Caco-2 (cell line): Measurements from ENCODE around the gene SPTB. TPM values are rescaled to one million over a fixed set of nuclear protein-coding genes. Genes with fewer than 3 reads are reported as not detected.

Experiments
- BruUV-seq: library from RNA; stranded (reverse); fragments of 400-500 nt; replicated peaks from 2 replicates; lab custom pipeline; 2021; lab: Mats Ljungman, UMichigan
- CTCF ChIA-PET: fragments of 300-600 bp; sonication (Branson Sonifier 250); formaldehyde crosslinking; loops from one replicate; lab custom pipeline; 2022; ENCODE audit warnings: antibody characterized with exemption; lab: Charles Lee
- POLR2A ChIA-PET: fragments of 300-600 bp; sonication (Branson Sonifier 250); formaldehyde crosslinking; loops from one replicate; lab custom pipeline; 2022; ENCODE audit warnings: antibody characterized with exemption; lab: Charles Lee
- DNase-seq, 2 experiments: peaks; one replicate each; pipeline versions ENCODE4 v3.0.0 to v3.0.0-alpha.2; 2020 to 2022
- H3K27me3 ChIP-seq: replicated peaks from 2 replicates; pipeline ENCODE4 v1.6.0; 2011; ENCODE audit warnings: low read length; ENCODE audit not compliant: control insufficient read depth, insufficient read depth
- H3K36me3 ChIP-seq: 2 replicates; pipeline ENCODE4 v1.5.1; 2011; ENCODE audit warnings: low read length; ENCODE audit not compliant: control insufficient read depth, insufficient read depth
- H3K4me1 ChIP-seq: fragments of 250-450 bp; sonication (Bioruptor Pico); 2 replicates; pipeline ENCODE4 v1.5.1; 2020; ENCODE audit warnings: mild to moderate bottlenecking
- H3K4me3 ChIP-seq: 2 replicates; pipeline ENCODE4 v1.5.1; 2011; ENCODE audit warnings: low read depth, mild to moderate bottlenecking, control low read depth, low read length
- H3K9me3 ChIP-seq: fragments of 250-450 bp; sonication (Bioruptor Pico); 2 replicates; pipeline ENCODE4 v1.5.1; 2020; ENCODE audit warnings: mild to moderate bottlenecking, moderate library complexity
- H3K27ac Mint-ChIP-seq: one replicate; pipeline ENCODE4 v1.8.0; 2022; ENCODE audit warnings: mixed read lengths; ENCODE audit not compliant: unreplicated experiment
- H3K27me3 Mint-ChIP-seq: one replicate; pipeline ENCODE4 v1.8.0; 2022; ENCODE audit warnings: mixed read lengths; ENCODE audit not compliant: insufficient read depth, unreplicated experiment
- H3K36me3 Mint-ChIP-seq: one replicate; pipeline ENCODE4 v1.8.0; 2022; ENCODE audit warnings: mild to moderate bottlenecking, mixed read lengths; ENCODE audit not compliant: insufficient read depth, unreplicated experiment
- H3K4me1 Mint-ChIP-seq: one replicate; pipeline ENCODE4 v1.8.0; 2022; ENCODE audit warnings: low read depth, mixed read lengths; ENCODE audit not compliant: unreplicated experiment
- H3K4me3 Mint-ChIP-seq: one replicate; pipeline ENCODE4 v1.8.0; 2022; ENCODE audit warnings: mild to moderate bottlenecking, moderate library complexity, mixed read lengths; ENCODE audit not compliant: unreplicated experiment
- H3K9me3 Mint-ChIP-seq: one replicate; pipeline ENCODE4 v1.8.0; 2022; ENCODE audit warnings: mixed read lengths; ENCODE audit not compliant: unreplicated experiment
- CTCF ChIP-seq, 2 experiments: fragments of 200-600 bp in 1 of 2; IDR thresholded peaks; 1 replicate in 1 of 2; 2 replicates in 1 of 2; pipeline versions ENCODE4 v1.5.1 to v1.8.0; 2011 to 2022; ENCODE audit warnings: antibody characterized with exemption in 1 of 2, control low read depth in 1 of 2, inconsistent platforms in 1 of 2, low read depth in 1 of 2, low read length in 1 of 2, mild to moderate bottlenecking in 1 of 2, moderate library complexity in 1 of 2; ENCODE audit not compliant: insufficient read depth in 1 of 2, severe bottlenecking in 1 of 2, unreplicated experiment in 1 of 2
- intact Hi-C: fragments of 100-400 bp; cut with micrococcal nuclease; formaldehyde crosslinking; loops from one replicate; pipeline ENCODE4 v1.10.0; 2022; ENCODE audit not compliant: unreplicated experiment
- total RNA-seq: library from RNA; stranded (reverse); gene quantifications from 2 replicates; pipeline ENCODE4 v1.2.3, GENCODE V29; 2022

The SPTB gene
- total RNA-seq, 1 experiment from 2014 or later = 1.7 TPM

- no peak for DNase-seq
- no peaks in the 10 kb centered on the region for H3K4me1 ChIP-seq
- POLR2A ChIA-PET = no interaction called here
- H3K36me3 ChIP-seq = no peaks in the 10 kb centered on the region
- no peak overlapping the region for H3K4me3 ChIP-seq
- CTCF ChIA-PET = interaction anchor here (1.0 to 2.0 kb wide), 2 partner anchors 14 to 65 kb away, joined by 3 to 6 read pairs; no protein-coding TSS in a partner anchor
- H3K4me1 Mint-ChIP-seq = no peaks in the 10 kb centered on the region
- H3K36me3 Mint-ChIP-seq = peaks cover 4% of the 10 kb centered on the region
- H3K27ac Mint-ChIP-seq = no peak overlapping the region
- no peak overlapping the region for H3K4me3 Mint-ChIP-seq
- no peaks in the 10 kb centered on the region for H3K9me3 ChIP-seq
- BruUV-seq = no TSS peak
- H3K9me3 Mint-ChIP-seq = no peaks in the 10 kb centered on the region
- TF ChIP-seq CTCF (IDR thresholded peaks at IDR 0.05; ENCODE audit: insufficient read depth in 1 of 2, low read depth in 1 of 2, low read length in 1 of 2, severe bottlenecking in 1 of 2, unreplicated experiment in 1 of 2) = no peak
- H3K27me3 Mint-ChIP-seq = peaks cover 3% of the 10 kb centered on the region
- intact Hi-C loops = no loop called here
- no peaks in the 10 kb centered on the region for H3K27me3 ChIP-seq
Measured at GRCh38 chr14:64826845-64827244, 52.9 kb downstream of the SPTB start.

- intact Hi-C loops = no loop called here
- Histone ChIP-seq H3K9me3 (no peaks in the 10 kb centered on the region), H3K4me3 (no peak overlapping the region), H3K27me3 (no peaks in the 10 kb centered on the region), H3K36me3 (no peaks in the 10 kb centered on the region), H3K4me1 (no peaks in the 10 kb centered on the region)
- POLR2A ChIA-PET = no interaction called here
- no peak for DNase-seq
- peaks cover 4% of the 10 kb centered on the region for H3K36me3 Mint-ChIP-seq
- TF ChIP-seq CTCF (IDR thresholded peaks at IDR 0.05; ENCODE audit: insufficient read depth in 1 of 2, low read depth in 1 of 2, low read length in 1 of 2, severe bottlenecking in 1 of 2, unreplicated experiment in 1 of 2) = no peak
- H3K27ac Mint-ChIP-seq = no peak overlapping the region
- H3K27me3 Mint-ChIP-seq = peaks cover 3% of the 10 kb centered on the region
- no peaks in the 10 kb centered on the region for H3K9me3 Mint-ChIP-seq
- H3K4me3 Mint-ChIP-seq = no peak overlapping the region
- BruUV-seq = no TSS peak
- CTCF ChIA-PET = interaction anchor here (1.0 to 2.0 kb wide), 2 partner anchors 15 to 65 kb away, joined by 3 to 6 read pairs; no protein-coding TSS in a partner anchor
- H3K4me1 Mint-ChIP-seq = no peaks in the 10 kb centered on the region
Measured at GRCh38 chr14:64826333-64826732, 53.4 kb downstream of the SPTB start.

GRCh38 chr14:64825509-64825908 is 54.2 kb downstream of the SPTB start:
- H3K4me1 Mint-ChIP-seq = no peaks in the 10 kb centered on the region
- no peak overlapping the region for H3K4me3 Mint-ChIP-seq
- DNase-seq = no peak
- Histone ChIP-seq H3K4me3 (no peak overlapping the region), H3K9me3 (no peaks in the 10 kb centered on the region), H3K27me3 (no peaks in the 10 kb centered on the region), H3K4me1 (no peaks in the 10 kb centered on the region), H3K36me3 (no peaks in the 10 kb centered on the region)
- H3K36me3 Mint-ChIP-seq = peaks cover 4% of the 10 kb centered on the region
- CTCF ChIA-PET = interaction anchor here (0.6 to 2.0 kb wide), 2 partner anchors 26 to 66 kb away, joined by 6 read pairs; no protein-coding TSS in a partner anchor
- POLR2A ChIA-PET = no interaction called here
- intact Hi-C loops = no loop called here
- TF ChIP-seq CTCF (IDR thresholded peaks at IDR 0.05; ENCODE audit: insufficient read depth in 1 of 2, low read depth in 1 of 2, low read length in 1 of 2, severe bottlenecking in 1 of 2, unreplicated experiment in 1 of 2) = no peak
- H3K27me3 Mint-ChIP-seq = peaks cover 3% of the 10 kb centered on the region
- no peaks in the 10 kb centered on the region for H3K9me3 Mint-ChIP-seq
- no TSS peak for BruUV-seq
- H3K27ac Mint-ChIP-seq = no peak overlapping the region
